Keratinocyte (primary cell): ENCODE data around the gene DDAH1. TPM values are rescaled to one million over a fixed set of nuclear protein-coding genes. Genes with fewer than 3 reads are reported as not detected.

Source experiments
- DNase-seq: peaks from one replicate; pipeline ENCODE4 v3.0.0-alpha.2; 2011; ENCODE audit warnings: low read depth, missing footprints, low spot score
- FAIRE-seq: peaks from 2 replicates; lab custom pipeline; 2011; peaks lifted over from hg19 to GRCh38; lab: Jason Lieb, UNC
- H2AFZ ChIP-seq: 2 replicates; pipeline ENCODE4 v1.6.0; 2012; ENCODE audit warnings: low read length, control low read depth, inconsistent platforms; ENCODE audit not compliant: control insufficient read depth
- H3K27ac ChIP-seq: 2 replicates; pipeline ENCODE4 v1.5.1; 2011; ENCODE audit warnings: low read length; ENCODE audit not compliant: control insufficient read depth, insufficient read depth
- H3K27me3 ChIP-seq: 3 replicates; pipeline ENCODE4 v1.6.0; 2011; ENCODE audit warnings: low read length; ENCODE audit not compliant: control insufficient read depth, insufficient read depth; ENCODE audit errors: extremely low read depth
- H3K36me3 ChIP-seq, 2 experiments: 2 replicates in 1 of 2; 3 replicates in 1 of 2; pipeline ENCODE4 v1.5.1; 2011; ENCODE audit warnings: low read length in 2 of 2, mild to moderate bottlenecking in 1 of 2; ENCODE audit not compliant: control insufficient read depth in 2 of 2, insufficient read depth in 2 of 2; ENCODE audit errors: extremely low read depth in 1 of 2
- H3K4me1 ChIP-seq: 3 replicates; pipeline ENCODE4 v1.5.1; 2011; ENCODE audit warnings: low read length; ENCODE audit not compliant: control insufficient read depth, insufficient read depth; ENCODE audit errors: extremely low read depth
- H3K4me2 ChIP-seq: 3 replicates; pipeline ENCODE4 v1.6.0; 2011; ENCODE audit warnings: low read depth, low read length; ENCODE audit not compliant: control insufficient read depth, insufficient read depth; ENCODE audit errors: extremely low read depth
- H3K4me3 ChIP-seq, 3 experiments: fragments of 200-600 bp in 1 of 3; sonication (generic) in 1 of 3; 2 replicates in 2 of 3; 3 replicates in 1 of 3; pipeline ENCODE4 v1.5.1; 2011 to 2016; ENCODE audit warnings: low read length in 3 of 3, mild to moderate bottlenecking in 3 of 3, control low read depth in 2 of 3, inconsistent platforms in 1 of 3, low read depth in 1 of 3, mixed read lengths in 1 of 3, mixed run types in 1 of 3, moderate library complexity in 1 of 3; ENCODE audit not compliant: control insufficient read depth in 2 of 3, insufficient read depth in 2 of 3; ENCODE audit errors: extremely low read depth in 1 of 3
- H3K79me2 ChIP-seq: 2 replicates; pipeline ENCODE4 v1.6.0; 2012; ENCODE audit warnings: low read length; ENCODE audit not compliant: control insufficient read depth, insufficient read depth
- H3K9ac ChIP-seq: 3 replicates; pipeline ENCODE4 v1.6.0; 2011; ENCODE audit warnings: low read length; ENCODE audit not compliant: control insufficient read depth, insufficient read depth; ENCODE audit errors: extremely low read depth
- H3K9me1 ChIP-seq: 3 replicates; pipeline ENCODE4 v1.6.0; 2011; ENCODE audit warnings: low read length; ENCODE audit not compliant: control insufficient read depth, insufficient read depth; ENCODE audit errors: extremely low read depth
- H3K9me3 ChIP-seq: 2 replicates; pipeline ENCODE4 v1.5.1; 2012; ENCODE audit warnings: low read depth, low read length; ENCODE audit not compliant: control insufficient read depth
- H4K20me1 ChIP-seq: 3 replicates; pipeline ENCODE4 v1.6.0; 2011; ENCODE audit warnings: low read length; ENCODE audit not compliant: control insufficient read depth, insufficient read depth; ENCODE audit errors: extremely low read depth
- CTCF ChIP-seq, 3 experiments: IDR thresholded peaks in 1 of 3; conservative IDR thresholded peaks in 1 of 3; optimal IDR thresholded peaks in 1 of 3; 2 replicates in 2 of 3; 3 replicates in 1 of 3; pipeline versions ENCODE3 to v1.5.1; 2011; ENCODE audit warnings: low read length in 3 of 3, mild to moderate bottlenecking in 3 of 3, moderate library complexity in 2 of 3, control low read depth in 1 of 3, inconsistent platforms in 1 of 3; ENCODE audit not compliant: insufficient read depth in 2 of 3; ENCODE audit errors: extremely low read depth in 1 of 3
- EZH2 ChIP-seq: IDR thresholded peaks from one replicate; pipeline ENCODE4 v1.6.1; 2012; ENCODE audit warnings: inconsistent platforms, mild to moderate bottlenecking, low read length, moderate library complexity
- dilution Hi-C: fragments of 300-500 bp; cut with MboI; formaldehyde crosslinking; loops from one replicate; pipeline ENCODE4 v1.7.0; 2020; ENCODE audit warnings: low sequenced_read_pairs; ENCODE audit not compliant: extremely low pct_ligation_motif_present
- polyA plus RNA-seq, 5 experiments: library from polyadenylated mRNA; depleted of rRNA in 3 of 5; stranded (reverse) in 3 of 5; stranded (forward) in 1 of 5; unstranded in 1 of 5; fragments of >200 nt; gene quantifications; 1 replicate in 1 of 5; 2 replicates in 3 of 5; 3 replicates in 1 of 5; pipeline versions ENCODE4 v1.2.1 to v1.2.3, GENCODE V29; 2011 to 2012; ENCODE audit warnings: missing spikeins in 2 of 5, low read depth in 1 of 5, low replicate concordance in 1 of 5

DDAH1 gene
- polyA plus RNA-seq, 1 donor (not counting 4 experiments of a cell fraction or from before 2014, with no cell fraction given): 5.8 TPM

GRCh38 chr1:85404408-85404807 lies 60.6 kb downstream of the DDAH1 start:
- no peak overlapping the region for H3K4me3 ChIP-seq
- no peaks in the 10 kb centered on the region for H3K9me1 ChIP-seq
- no peaks in the 10 kb centered on the region for H3K79me2 ChIP-seq
- no peak for FAIRE-seq
- TF ChIP-seq CTCF (optimal IDR thresholded peaks at IDR 0.05 in 1 of 3, IDR thresholded peaks at IDR 0.05 in 1 of 3, conservative IDR thresholded peaks at IDR 0.05 in 1 of 3; ENCODE audit: extremely low read depth in 1 of 3, insufficient read depth in 2 of 3, low read length in 3 of 3) (no peak), EZH2 (no peak)
- no peak overlapping the region for H2AFZ ChIP-seq
- H3K9me3 ChIP-seq: no peaks in the 10 kb centered on the region
- H3K27ac ChIP-seq: no peak overlapping the region
- no peak overlapping the region for H3K4me2 ChIP-seq
- no peak overlapping the region for H3K9ac ChIP-seq
- no peaks in the 10 kb centered on the region for H3K36me3 ChIP-seq
- H4K20me1 ChIP-seq: no peaks in the 10 kb centered on the region
- DNase-seq: no peak
- H3K4me1 ChIP-seq: peaks cover 8% of the 10 kb centered on the region
- no peaks in the 10 kb centered on the region for H3K27me3 ChIP-seq
- dilution Hi-C loops: no loop called here

GRCh38 chr1:85398391-85399064 lies 66.4 kb downstream of the DDAH1 start:
- dilution Hi-C loops: no loop called here
- H3K9ac ChIP-seq: no peak overlapping the region
- H3K79me2 ChIP-seq: no peaks in the 10 kb centered on the region
- no peaks in the 10 kb centered on the region for H3K9me3 ChIP-seq
- H3K4me2 ChIP-seq: no peak overlapping the region
- DNase-seq (no peak), FAIRE-seq (peak; percentile 70)
- H3K36me3 ChIP-seq: no peaks in the 10 kb centered on the region
- H2AFZ ChIP-seq: no peak overlapping the region
- H3K4me1 ChIP-seq: no peaks in the 10 kb centered on the region
- no peaks in the 10 kb centered on the region for H3K27me3 ChIP-seq
- TF ChIP-seq CTCF (optimal IDR thresholded peaks at IDR 0.05 in 1 of 3, IDR thresholded peaks at IDR 0.05 in 1 of 3, conservative IDR thresholded peaks at IDR 0.05 in 1 of 3; ENCODE audit: extremely low read depth in 1 of 3, insufficient read depth in 2 of 3, low read length in 3 of 3) (peak in 2 of 3 experiments; percentile 41 to 43), EZH2 (no peak)
- no peak overlapping the region for H3K4me3 ChIP-seq
- H3K27ac ChIP-seq: no peak overlapping the region
- H3K9me1 ChIP-seq: no peaks in the 10 kb centered on the region
- H4K20me1 ChIP-seq: no peaks in the 10 kb centered on the region
